ENCODE results near the gene SERPINB12. TPM values are rescaled to one million over a fixed set of nuclear protein-coding genes. Genes with fewer than 3 reads are reported as not detected.

Gene SERPINB12, protein sequence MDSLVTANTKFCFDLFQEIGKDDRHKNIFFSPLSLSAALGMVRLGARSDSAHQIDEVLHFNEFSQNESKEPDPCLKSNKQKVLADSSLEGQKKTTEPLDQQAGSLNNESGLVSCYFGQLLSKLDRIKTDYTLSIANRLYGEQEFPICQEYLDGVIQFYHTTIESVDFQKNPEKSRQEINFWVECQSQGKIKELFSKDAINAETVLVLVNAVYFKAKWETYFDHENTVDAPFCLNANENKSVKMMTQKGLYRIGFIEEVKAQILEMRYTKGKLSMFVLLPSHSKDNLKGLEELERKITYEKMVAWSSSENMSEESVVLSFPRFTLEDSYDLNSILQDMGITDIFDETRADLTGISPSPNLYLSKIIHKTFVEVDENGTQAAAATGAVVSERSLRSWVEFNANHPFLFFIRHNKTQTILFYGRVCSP
- not detected in 2 replicates for polyA plus RNA-seq (2014; cell fraction: cytosol; rRNA removed)
- polyA plus RNA-seq (2014; cell fraction: nucleus; rRNA removed), result not detected in 2 replicates

DNA sequence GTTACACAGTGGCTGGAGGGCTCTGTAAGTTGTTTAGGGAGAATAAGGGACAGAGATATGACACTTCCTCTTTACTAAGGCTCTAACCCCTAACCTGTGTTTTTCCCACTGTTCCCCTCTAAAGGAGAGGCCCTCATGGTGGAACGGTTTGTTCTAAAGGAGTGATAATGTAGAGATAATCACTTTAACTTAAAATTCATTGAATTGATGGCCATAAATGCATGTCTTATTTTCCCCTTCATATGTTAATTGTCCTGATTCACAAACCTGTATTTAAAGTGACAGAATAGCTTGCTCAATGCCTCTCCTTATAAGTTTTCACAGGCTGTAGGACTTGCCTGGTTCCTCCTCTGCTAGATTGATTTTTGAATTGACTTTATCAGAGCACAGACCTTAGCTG lies at the start of gene SERPINB12:
SERPINB12 (plus strand) TSS at position 301 of the 400 bp plus-strand sequence. CDS start 13,791 bp downstream, outside the sequence.
- no peak for DNase-seq (ENCODE audit: low spot score)

DNA sequence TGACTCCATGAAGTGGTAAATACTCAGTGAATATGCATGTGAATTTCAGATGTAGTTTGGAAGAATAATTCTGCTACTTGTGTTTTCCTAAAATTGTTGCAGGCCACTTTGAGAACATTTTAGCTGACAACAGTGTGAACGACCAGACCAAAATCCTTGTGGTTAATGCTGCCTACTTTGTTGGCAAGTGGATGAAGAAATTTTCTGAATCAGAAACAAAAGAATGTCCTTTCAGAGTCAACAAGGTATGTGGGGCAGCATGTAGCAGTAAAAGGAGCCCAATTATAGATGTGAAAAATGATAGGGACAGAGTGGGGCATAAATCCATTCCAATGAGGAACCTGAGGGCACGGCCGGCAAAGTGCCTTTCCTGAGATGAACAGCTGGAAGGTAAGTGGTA lies 49.3 kb upstream of the SERPINB12 start:
- DNase-seq (ENCODE audit: low spot score), result no peak

DNA sequence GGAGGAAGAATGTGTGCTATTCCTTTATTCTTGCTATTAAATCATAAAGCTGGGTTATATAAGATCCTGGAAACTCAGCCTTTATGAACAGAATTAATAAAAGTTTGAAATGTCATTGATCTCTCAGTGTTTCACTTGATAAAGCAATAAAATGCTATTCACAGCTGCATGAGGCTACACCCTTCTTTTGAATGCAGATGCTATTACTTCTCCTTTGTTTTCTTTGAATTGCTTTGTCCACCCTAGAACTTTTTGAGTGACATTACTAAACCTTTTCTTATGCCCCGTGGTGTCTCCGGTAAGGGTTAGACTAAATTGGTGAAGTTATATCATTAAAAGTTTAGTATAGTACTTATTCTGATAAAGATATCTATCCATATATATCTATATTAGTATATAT lies 46.5 kb upstream of the SERPINB12 start:
- DNase-seq (ENCODE audit: low spot score), result no peak

DNA sequence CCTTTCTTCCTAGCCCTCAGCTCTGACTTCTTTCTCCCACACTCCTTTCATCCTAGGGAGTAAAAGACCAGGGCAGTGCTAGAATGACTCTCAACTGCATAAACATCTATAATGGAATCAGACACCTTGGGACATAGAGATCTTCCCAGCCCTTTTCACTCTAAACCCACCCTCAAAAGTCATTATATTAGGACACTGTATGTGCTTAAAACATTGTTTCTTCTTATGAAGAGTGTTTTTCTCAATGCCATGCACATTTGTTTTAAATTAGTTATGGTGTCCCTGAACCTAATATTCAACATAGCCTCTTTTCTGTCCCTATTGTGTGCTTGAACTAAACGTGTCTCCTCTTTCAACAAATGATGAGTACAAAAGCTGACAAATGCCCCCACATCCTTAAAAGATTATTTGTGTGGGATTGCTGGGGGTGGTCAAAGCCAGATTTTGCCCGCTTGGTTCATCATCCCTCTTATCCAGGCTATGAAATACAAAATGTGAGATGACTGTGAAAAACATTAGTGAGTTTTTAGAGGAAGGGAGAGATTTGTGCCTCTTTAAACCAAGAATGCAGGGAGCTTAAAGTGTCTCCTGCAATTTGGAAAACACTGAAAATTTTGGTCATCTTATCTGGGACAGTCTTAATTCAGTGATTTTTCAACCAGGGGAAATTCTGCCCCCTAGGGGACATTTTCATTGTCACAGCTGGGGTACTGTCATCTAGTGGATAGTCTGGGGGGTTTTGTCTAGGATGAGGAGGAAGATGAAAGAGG lies 36.4 kb upstream of the SERPINB12 start:
- no peak for DNase-seq (ENCODE audit: low spot score)

DNA sequence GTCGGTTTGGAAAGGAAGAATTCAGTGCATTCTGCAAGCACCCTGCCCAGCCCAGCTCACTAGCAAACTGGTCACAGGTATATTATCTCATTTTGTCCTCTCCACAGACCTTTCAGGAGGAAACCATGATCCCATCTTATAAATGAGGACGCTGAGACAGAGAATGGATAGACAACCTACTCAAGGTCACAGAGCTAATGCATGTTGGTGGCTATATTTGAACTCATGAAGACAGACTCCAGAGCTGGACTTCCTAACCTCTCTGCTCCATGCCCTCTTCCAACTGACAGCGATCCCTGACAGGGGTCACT lies 35.9 kb upstream of the SERPINB12 start:
- no peak for DNase-seq (ENCODE audit: low spot score)

DNA sequence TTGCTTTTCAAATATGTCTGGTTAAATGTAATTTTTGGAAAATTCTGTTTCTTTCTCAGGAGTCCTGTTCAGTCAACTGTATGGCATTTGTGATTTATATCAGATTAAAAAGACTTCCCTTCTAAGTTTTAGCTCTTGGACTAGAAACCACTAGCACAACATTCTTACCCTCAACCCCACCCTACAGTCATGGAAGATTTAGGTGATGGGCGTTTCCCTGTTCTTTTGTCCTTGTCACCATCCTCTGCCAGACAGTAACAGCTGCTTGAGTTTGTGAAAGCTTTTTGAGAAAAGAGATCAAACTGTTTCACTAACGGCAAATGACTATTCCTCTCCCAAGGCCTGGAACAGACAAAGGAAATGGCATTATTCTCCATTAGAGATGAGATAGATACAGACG lies 33.6 kb upstream of the SERPINB12 start:
- no peak for DNase-seq (ENCODE audit: low spot score)

DNA sequence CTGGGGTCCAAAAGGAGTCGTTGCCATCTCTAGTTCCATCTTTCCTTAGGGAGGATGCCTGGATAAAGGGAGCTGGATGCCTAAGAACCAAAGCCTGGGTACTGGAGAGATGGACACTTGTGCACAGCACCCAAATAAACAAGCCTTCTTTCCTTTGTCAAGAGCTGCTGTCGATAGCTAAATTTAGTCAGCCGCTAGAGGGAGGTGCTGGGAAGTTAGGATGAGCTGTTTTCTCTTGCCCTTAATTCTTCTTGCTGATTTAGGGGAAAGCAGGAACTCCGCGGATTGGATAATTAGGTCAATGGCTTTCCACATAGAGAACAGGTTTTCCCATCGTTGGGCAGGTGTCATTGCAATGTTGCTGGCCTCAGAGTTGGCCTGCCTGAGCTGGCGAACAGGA lies 30.9 kb upstream of the SERPINB12 start:
- peak; percentile 37 for DNase-seq (ENCODE audit: low spot score)

DNA sequence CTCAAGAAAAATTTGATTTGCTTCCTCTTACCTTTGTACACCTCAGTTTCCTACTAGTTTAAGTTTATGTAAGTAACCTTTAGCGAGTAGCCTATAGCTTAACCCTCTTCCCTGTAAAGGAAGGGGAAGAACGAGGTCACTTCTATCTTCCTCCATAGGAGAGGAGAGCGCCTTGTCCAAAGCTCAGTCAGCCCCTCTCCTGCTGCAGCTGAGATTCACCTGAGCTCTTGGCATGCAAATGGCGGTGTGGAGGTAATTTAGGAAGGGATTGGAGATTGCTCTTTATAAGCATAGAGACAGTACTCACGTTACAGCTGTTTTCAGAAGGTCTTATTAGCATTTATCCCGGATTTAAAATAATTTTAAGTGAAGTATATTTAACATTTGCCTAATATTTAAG lies 27.8 kb upstream of the SERPINB12 start:
- DNase-seq (ENCODE audit: low spot score), result no peak

DNA sequence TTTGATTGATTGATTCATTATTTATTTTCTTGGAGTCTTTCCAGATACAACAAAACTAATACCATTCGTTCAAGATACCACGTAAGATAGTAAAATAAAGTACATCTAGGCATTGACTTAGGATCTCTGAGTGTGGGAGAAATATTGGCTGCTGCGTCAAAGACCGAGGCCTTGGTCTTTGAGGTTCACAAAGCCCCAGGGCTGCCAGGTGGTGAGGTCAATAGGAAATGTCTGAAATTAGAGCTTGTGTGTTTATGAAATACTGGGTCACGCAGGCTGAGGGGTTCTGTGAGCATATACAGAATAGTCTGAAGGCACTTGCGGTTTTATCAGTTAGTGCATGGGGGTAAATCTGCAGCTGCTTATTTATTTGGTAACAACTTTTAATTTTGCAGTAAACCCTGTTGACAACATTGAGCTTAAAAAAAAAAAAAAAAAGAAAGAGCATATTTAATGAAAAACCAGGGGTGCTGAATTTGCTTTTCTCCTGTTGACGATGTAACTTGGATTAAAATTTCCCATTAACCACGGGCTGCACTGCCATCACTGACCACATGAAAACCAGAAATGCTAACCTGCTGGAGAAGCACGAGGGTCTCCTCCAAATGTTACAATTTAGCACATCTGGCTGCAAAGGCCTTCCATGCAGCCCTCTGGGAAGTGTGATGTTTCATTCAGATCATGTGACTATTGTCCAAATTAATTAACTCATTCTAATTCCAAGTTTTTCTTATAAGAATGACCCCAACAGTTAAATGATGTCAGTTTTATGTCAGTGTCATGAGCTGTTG lies 27.1 kb upstream of the SERPINB12 start:
- DNase-seq (ENCODE audit: low spot score), result no peak

DNA sequence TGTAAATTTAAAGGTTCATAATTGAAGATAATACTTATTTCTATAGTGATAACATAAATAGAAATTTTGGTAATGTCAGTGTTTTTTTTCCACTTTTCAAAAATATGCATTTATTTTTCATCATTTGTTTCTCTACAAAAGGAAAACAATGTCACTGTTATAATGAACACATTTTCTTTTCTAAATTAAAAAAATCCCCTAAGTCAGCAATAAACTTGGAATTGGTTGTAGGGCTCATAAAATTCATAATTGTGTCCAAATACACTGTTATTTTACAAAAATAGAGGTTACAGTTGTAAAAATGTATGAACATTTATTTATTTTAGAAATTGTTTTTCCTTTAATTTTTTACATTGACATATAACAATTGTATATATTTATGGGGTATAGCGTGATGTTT lies 26.4 kb upstream of the SERPINB12 start:
- DNase-seq (ENCODE audit: low spot score), result no peak

DNA sequence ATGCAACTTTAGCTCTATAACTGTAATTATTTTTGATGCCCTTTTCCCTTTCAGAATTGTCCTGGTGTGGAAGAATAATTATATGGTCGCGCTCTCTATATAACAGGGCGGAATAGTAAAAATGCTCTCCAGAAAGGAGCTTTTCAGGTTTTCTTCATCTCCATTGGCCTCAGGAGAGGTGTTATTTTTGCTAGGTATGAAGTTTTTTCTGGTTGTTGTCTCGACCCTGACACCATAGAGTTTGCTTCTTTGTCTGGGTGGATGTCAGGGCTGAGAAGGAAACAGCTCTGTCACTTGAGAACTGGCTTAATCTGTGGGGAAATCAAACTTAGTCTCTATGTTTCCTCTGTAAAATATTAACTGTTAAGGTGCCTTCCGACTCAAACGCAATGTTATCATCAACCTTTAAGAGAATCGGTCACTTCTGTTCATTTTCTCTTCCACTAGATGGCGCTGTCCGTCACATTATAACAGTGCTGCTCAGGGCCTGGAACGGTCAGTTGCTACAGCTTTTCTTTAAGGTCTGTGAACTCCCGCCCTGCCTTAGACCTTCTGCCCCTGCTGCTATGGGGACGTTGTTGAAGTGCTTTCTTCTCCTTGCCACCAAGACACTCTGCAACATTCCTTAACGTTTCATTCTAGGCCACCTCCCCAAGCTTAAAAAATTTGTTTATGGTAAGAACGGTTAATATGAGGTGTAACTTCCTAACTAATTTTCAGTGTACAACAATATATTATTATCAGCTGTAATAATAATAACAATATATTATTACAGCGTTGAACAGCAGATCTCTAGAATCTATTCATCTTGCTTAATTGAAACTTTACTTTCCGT lies 23.8 kb upstream of the SERPINB12 start:
- peak; percentile 66 for DNase-seq (ENCODE audit: low spot score)

DNA sequence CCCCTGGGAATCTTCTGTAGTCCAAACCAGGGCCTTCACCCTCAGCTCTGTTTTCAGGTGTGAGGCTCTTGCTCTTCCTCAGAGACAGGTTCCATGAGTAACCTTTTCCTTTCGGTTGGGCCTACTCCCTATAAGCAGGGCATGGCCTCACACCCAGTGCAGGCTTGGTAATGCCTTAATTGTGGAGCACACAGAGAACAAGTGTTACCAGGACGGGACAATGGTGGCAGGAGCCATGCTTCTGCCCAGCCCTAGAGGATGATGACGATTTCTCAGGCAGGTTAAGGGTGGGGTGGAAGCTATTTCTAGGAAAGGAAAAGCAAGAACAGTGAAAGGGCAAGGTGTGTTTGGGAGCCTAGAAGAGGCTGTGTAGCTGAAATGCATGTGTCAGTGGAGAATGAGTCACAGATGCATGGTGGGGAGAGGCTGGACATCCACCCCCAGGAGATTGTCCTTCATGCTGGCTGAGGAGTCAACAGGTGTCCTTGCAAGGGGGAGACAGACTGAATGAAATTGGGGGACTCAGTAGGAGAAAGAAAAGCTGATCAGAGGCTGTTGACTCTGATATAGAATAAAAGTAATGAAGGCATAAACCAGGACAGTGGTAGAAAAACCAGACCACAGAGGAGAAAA lies 22.0 kb upstream of the SERPINB12 start:
- DNase-seq (ENCODE audit: low spot score), result no peak

DNA sequence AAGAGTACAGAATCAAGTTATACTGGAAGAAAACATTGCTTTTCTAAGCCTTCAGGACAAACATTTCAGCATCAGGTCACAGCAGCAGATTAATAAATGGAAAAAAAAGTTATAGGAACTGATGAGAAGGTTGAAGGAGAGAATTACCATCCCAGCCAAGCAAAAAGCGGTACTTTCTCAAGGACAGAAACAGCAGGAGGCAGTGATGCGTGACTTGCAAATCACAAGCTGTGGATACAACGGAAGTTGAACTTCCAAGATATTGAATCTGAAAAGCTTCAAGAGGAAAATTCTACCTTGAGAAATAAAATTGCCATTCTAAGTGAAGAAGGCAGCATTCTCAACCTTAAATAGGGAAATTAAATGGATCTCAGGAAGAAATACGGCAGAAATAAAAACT lies 18.5 kb upstream of the SERPINB12 start:
- no peak for DNase-seq (ENCODE audit: low spot score)

DNA sequence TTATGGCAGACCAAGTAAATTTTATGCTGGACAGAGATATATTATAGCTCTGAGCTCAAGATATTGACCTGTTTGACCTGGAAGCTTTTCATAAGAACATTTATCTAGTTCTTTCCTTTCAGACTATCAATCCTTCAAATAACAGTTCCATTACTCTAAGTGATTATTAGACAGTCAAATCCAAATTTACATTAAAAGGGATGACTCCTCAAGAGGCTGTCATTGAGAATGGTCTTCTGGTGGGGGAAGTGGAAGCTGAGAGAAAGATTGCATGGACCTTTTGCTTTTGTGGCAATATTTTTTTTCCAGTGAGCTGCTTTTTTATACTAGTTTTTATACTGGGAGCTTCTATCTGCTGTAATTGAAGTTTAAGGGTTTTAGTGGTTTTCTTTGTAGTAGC lies 14.9 kb upstream of the SERPINB12 start:
- DNase-seq (ENCODE audit: low spot score), result no peak

DNA sequence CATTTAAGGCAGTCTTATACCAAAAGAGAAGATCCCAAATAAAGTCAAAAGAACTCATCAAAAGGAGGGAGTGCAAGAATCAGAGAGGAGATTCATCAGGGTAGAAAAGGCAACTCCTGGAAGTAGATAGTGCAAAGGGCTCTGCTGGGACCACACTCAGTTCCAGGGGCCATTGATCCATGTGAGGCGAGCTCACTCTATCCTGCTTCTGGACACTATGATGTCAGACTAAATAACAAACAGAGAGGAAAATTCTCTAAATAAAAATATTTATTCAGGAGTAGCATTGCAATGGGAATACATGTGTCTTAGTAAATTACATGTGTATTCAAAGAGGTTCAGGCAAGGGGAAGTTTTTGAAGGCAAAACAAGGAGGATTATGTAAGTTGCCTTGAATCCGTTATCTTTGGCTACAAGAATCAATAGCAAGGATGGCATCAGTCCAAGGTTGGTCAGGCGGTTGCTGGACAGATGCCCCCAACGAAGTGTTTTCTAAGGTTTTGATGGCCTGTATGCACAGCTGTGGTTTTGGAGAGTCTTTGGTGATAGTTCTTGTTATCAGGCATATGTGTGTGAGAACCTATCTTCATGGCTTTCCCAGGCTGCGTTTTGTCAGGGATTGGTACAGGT lies 13.2 kb upstream of the SERPINB12 start:
- DNase-seq (ENCODE audit: low spot score), result no peak

DNA sequence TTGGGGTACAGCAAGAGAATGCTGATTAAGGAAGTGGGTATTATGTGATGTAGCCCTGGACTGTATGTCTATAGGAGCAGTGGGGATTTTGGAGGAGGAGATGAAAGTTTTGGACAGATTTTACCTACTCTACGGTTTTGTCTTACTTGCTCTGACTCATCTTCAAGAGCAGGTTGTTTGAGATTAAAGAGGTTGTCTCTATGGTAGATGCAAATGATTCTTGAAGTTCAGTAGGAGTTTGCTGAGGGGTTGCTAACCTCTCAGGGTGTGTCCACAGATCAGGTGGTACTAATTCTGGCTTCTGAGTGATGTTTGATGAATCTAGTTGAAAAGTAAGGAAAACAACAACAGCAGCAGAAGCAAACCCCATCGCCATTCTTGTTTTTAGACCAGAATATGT lies 9.7 kb upstream of the SERPINB12 start:
- DNase-seq (ENCODE audit: low spot score), result no peak

DNA sequence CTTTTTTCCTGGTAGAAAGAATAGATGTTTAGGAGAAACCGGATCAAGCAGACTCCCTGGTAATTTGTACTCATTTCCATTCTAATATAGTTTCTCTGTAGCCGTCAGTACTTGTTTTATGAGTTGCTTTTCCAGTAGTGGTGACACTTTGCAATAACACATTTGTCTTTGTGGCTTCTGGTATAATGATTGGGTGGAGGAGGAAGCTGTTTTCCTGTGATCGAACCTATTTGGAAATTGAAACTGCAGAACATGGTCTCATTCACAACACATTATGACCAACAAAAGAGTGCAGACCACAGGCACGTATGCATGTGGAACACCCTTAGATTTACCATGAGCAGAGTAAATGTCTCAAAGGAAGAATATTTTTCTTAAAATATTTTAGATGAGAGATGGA lies 7.6 kb upstream of the SERPINB12 start:
- no peak for DNase-seq (ENCODE audit: low spot score)

DNA sequence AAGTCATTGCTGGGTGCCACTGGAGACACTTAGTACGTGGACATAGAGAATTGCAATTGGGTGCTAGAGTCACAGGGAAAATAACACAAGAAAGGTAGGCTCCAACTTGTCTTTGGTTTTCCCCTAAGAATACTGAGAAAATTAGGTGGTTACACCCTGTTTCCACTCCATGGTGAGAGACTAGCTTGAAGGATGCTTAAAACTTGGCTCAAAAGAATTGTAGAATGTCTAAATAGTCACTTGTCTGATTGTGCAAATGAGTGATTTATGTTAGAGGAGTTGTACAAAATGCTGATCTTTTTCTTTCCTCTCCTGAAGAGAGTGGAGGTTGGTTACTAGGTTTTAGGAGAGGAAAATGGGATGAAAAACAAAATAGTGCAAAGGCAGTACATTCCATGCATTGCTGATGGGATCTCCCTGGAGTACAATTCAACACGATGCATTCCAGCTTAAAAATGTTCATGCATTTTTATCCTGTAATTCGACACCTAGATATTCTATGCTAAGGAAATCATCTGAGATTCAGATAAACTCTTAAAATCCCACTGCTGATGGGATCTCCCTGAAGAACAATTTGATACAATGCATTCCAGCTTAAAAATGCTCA lies 2.2 kb upstream of the SERPINB12 start:
- DNase-seq (ENCODE audit: low spot score), result no peak

DNA sequence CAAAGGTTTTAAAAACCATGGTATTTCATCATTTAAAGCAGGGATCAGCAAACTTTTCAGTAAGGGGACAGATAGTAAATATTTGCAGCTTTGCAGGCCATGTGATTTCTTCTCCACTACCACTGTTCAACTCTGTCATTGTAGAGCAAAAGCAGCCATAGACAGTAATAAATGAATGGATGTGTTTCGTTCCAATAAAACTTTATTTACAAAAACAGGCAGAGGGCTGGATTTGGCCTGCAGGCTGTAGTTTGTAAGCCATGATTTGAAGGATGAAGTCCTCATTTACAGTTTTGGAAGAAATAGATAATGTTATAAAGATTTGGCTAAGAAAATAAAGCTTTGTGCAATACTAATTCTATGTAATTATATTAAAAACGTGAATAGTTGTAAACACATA lies 1.8 kb downstream of the SERPINB12 start:
- peak; percentile 5 for DNase-seq (ENCODE audit: low spot score)

DNA sequence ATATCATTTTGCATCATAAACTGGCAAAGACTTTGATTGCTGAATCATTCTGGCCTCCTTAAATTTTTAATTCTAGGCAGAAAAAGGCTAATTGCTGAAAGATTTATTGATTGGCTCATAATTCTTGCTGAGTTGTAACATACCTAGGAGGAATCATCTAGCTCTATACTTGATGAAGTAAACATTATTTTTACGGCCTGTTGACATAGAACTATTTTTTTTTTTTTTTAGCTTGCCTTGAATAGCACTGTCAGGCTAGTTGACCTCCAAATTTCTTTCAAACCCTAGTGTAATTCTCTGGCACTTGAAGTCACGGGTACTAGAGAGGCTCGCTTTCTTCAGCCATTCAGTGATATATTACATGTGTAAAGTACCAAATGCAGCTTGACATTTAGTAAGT lies 2.8 kb downstream of the SERPINB12 start:
- no peak for DNase-seq (ENCODE audit: low spot score)

Measured in SK-N-DZ (cell line).